Parathyroid adenoma (tissue), 2 donors: ENCODE data around the gene LGALS8.

Experiments used
- H2AFZ ChIP-seq: fragments of 300-600 bp; sonication (generic); one replicate; pipeline ENCODE4 v1.7.0; 2017; ENCODE audit warnings: antibody characterized with exemption, mild to moderate bottlenecking
- H3K27ac ChIP-seq: fragments of 300-600 bp; sonication (generic); one replicate; pipeline ENCODE4 v1.7.0; 2017
- H3K27me3 ChIP-seq: fragments of 300-600 bp; sonication (generic); one replicate; pipeline ENCODE4 v1.7.0; 2017; ENCODE audit warnings: low read length; ENCODE audit not compliant: control insufficient read depth, insufficient read depth
- H3K36me3 ChIP-seq: fragments of 300-600 bp; sonication (generic); one replicate; pipeline ENCODE4 v1.7.0; 2017; ENCODE audit warnings: low read length; ENCODE audit not compliant: control insufficient read depth, insufficient read depth
- H3K4me1 ChIP-seq: fragments of 300-600 bp; sonication (generic); one replicate; pipeline ENCODE4 v1.7.0; 2017; ENCODE audit warnings: control low read depth
- H3K4me2 ChIP-seq: fragments of 300-600 bp; sonication (generic); one replicate; pipeline ENCODE4 v1.7.0; 2017; ENCODE audit warnings: low read length
- H3K4me3 ChIP-seq: fragments of 300-600 bp; sonication (generic); one replicate; pipeline ENCODE4 v1.7.0; 2017; ENCODE audit warnings: low read depth, low read length
- H3K79me2 ChIP-seq: fragments of 300-600 bp; sonication (generic); one replicate; pipeline ENCODE4 v1.7.0; 2017; ENCODE audit warnings: control low read depth
- H3K9ac ChIP-seq: fragments of 300-600 bp; sonication (generic); one replicate; pipeline ENCODE4 v1.7.0; 2017; ENCODE audit warnings: mild to moderate bottlenecking
- H3K9me3 ChIP-seq: fragments of 300-600 bp; sonication (generic); one replicate; pipeline ENCODE4 v1.7.0; 2017; ENCODE audit warnings: low read length; ENCODE audit not compliant: control insufficient read depth
- CTCF ChIP-seq: fragments of 300-600 bp; sonication (generic); IDR thresholded peaks from one replicate; pipeline ENCODE4 v1.7.0; 2017; ENCODE audit warnings: antibody characterized with exemption, mild to moderate bottlenecking
- donor health status: primary hyperparathyroidism.

LGALS8 gene

GRCh38 chr1:236552096-236552495 lies 28.3 kb downstream of the LGALS8 start:
- no peaks in the 10 kb centered on the region for H3K27me3 ChIP-seq
- H3K27ac ChIP-seq: no peak overlapping the region
- no peak overlapping the region for H2AFZ ChIP-seq
- no peak overlapping the region for H3K9ac ChIP-seq
- no peak overlapping the region for H3K4me2 ChIP-seq
- H3K4me3 ChIP-seq: no peak overlapping the region
- H3K4me1 ChIP-seq: no peaks in the 10 kb centered on the region
- H3K79me2 ChIP-seq: no peaks in the 10 kb centered on the region
- no peaks in the 10 kb centered on the region for H3K9me3 ChIP-seq
- TF ChIP-seq CTCF: no peak
- H3K36me3 ChIP-seq: no peaks in the 10 kb centered on the region

GRCh38 chr1:236552901-236553300 lies 29.1 kb downstream of the LGALS8 start:
- Histone ChIP-seq H3K27ac (no peak overlapping the region), H3K4me2 (no peak overlapping the region), H3K79me2 (no peaks in the 10 kb centered on the region), H3K27me3 (no peaks in the 10 kb centered on the region), H2AFZ (no peak overlapping the region), H3K9me3 (no peaks in the 10 kb centered on the region), H3K4me1 (no peaks in the 10 kb centered on the region), H3K36me3 (no peaks in the 10 kb centered on the region), H3K9ac (no peak overlapping the region), H3K4me3 (no peak overlapping the region)
- TF ChIP-seq CTCF: no peak

GRCh38 chr1:236553370-236553769 lies 29.6 kb downstream of the LGALS8 start:
- Histone ChIP-seq H3K27ac (no peak overlapping the region), H3K9ac (no peak overlapping the region), H2AFZ (no peak overlapping the region), H3K79me2 (no peaks in the 10 kb centered on the region), H3K4me1 (no peaks in the 10 kb centered on the region), H3K4me3 (no peak overlapping the region), H3K27me3 (no peaks in the 10 kb centered on the region), H3K4me2 (no peak overlapping the region), H3K9me3 (no peaks in the 10 kb centered on the region), H3K36me3 (no peaks in the 10 kb centered on the region)
- TF ChIP-seq CTCF: no peak

- H2AFZ ChIP-seq: no peak overlapping the region
- H3K27me3 ChIP-seq: no peaks in the 10 kb centered on the region
- no peak overlapping the region for H3K4me3 ChIP-seq
- no peak for TF ChIP-seq CTCF
- H3K36me3 ChIP-seq: no peaks in the 10 kb centered on the region
- no peak overlapping the region for H3K27ac ChIP-seq
- no peaks in the 10 kb centered on the region for H3K79me2 ChIP-seq
- H3K4me2 ChIP-seq: no peak overlapping the region
- no peak overlapping the region for H3K9ac ChIP-seq
- H3K4me1 ChIP-seq: no peaks in the 10 kb centered on the region
- H3K9me3 ChIP-seq: no peaks in the 10 kb centered on the region
Measured at GRCh38 chr1:236556606-236557005, 32.8 kb downstream of the LGALS8 start.

GRCh38 chr1:236558081-236558480 lies 34.3 kb downstream of the LGALS8 start:
- Histone ChIP-seq H3K27me3 (no peaks in the 10 kb centered on the region), H3K4me3 (no peak overlapping the region), H3K79me2 (no peaks in the 10 kb centered on the region), H3K36me3 (no peaks in the 10 kb centered on the region), H3K9me3 (no peaks in the 10 kb centered on the region), H3K9ac (no peak overlapping the region), H3K4me1 (no peaks in the 10 kb centered on the region), H3K4me2 (no peak overlapping the region), H3K27ac (no peak overlapping the region), H2AFZ (no peak overlapping the region)
- TF ChIP-seq CTCF: no peak
